HG03066 (cell line): Measurements from ENCODE around the gene PRSS35.
"Not testable (repeated sequence)": the region's sequence is repeated elsewhere in the genome, so short reads cannot be mapped to it uniquely, and the experiment has no call there.

Experiments
- ATAC-seq: cut with Tn5 transposase; IDR thresholded peaks from one replicate; pipeline ENCODE4 v1.9.1; 2021; ENCODE audit warnings: low read depth; ENCODE audit not compliant: unreplicated experiment

Gene PRSS35

GRCh38 chr6:83511901-83512681 is at the start of gene PRSS35:
PRSS35 (plus strand) TSS chr6:83512534; CDS start chr6:83523442, 10,908 bp downstream.
- peak; percentile 45 for ATAC-seq

- ATAC-seq = no peak
Measured at GRCh38 chr6:83463886-83464285, 48.4 kb upstream of the PRSS35 start.

- ATAC-seq = no peak
Measured at GRCh38 chr6:83464381-83465140, 47.8 kb upstream of the PRSS35 start.

GRCh38 chr6:83466328-83466727 is 46.0 kb upstream of the PRSS35 start:
- ATAC-seq = no peak

- ATAC-seq = no peak
Measured at GRCh38 chr6:83467620-83468036, 44.7 kb upstream of the PRSS35 start.

GRCh38 chr6:83470001-83470400 is 42.3 kb upstream of the PRSS35 start:
- ATAC-seq = no peak

- ATAC-seq = no peak
Measured at GRCh38 chr6:83470587-83470986, 41.7 kb upstream of the PRSS35 start.

- no peak for ATAC-seq
Measured at GRCh38 chr6:83472767-83473166, 39.6 kb upstream of the PRSS35 start.

- ATAC-seq = no peak
Measured at GRCh38 chr6:83474309-83474708, 38.0 kb upstream of the PRSS35 start.

- no peak for ATAC-seq
Measured at GRCh38 chr6:83476971-83477370, 35.4 kb upstream of the PRSS35 start.

- ATAC-seq = no peak
Measured at GRCh38 chr6:83479389-83479788, 32.9 kb upstream of the PRSS35 start.

- ATAC-seq = no peak
Measured at GRCh38 chr6:83480470-83480869, 31.9 kb upstream of the PRSS35 start.

- not testable (repeated sequence) for ATAC-seq
Measured at GRCh38 chr6:83481938-83482337, 30.4 kb upstream of the PRSS35 start.

GRCh38 chr6:83488448-83488847 is 23.9 kb upstream of the PRSS35 start:
- ATAC-seq = no peak

GRCh38 chr6:83488861-83489260 is 23.5 kb upstream of the PRSS35 start:
- ATAC-seq = no peak

GRCh38 chr6:83490217-83490807 is 22.0 kb upstream of the PRSS35 start:
- ATAC-seq = no peak

- no peak for ATAC-seq
Measured at GRCh38 chr6:83505356-83505755, 7.0 kb upstream of the PRSS35 start.

GRCh38 chr6:83509441-83509840 is 2.9 kb upstream of the PRSS35 start:
- no peak for ATAC-seq

- ATAC-seq = no peak
Measured at GRCh38 chr6:83510791-83511190, 1.5 kb upstream of the PRSS35 start.

GRCh38 chr6:83511266-83511665 is 1.1 kb upstream of the PRSS35 start:
- ATAC-seq = no peak

GRCh38 chr6:83514466-83514865 is 2.1 kb downstream of the PRSS35 start:
- ATAC-seq = no peak
